B cell (primary cell): Measurements from ENCODE around the gene LIPM. TPM values are rescaled to one million over a fixed set of nuclear protein-coding genes. Genes with fewer than 3 reads are reported as not detected.

ENCODE experiments used
- ATAC-seq: fragments of 200-7000 bp; cut with Tn5 transposase; one replicate; pipeline ENCODE4 v1.10.0; 2021; ENCODE audit warnings: low read depth, mild to moderate bottlenecking, moderate number of reproducible peaks, moderate library complexity
- CTCF ChIA-PET: fragments of 350-600 bp; sonication (Branson Sonifier 250); formaldehyde crosslinking; loops from one replicate; lab custom pipeline; 2021; ENCODE audit warnings: antibody characterized with exemption, inconsistent platforms; lab: Charles Lee
- POLR2A ChIA-PET: fragments of 350-600 bp; sonication (Branson Sonifier 250); formaldehyde crosslinking; loops from one replicate; lab custom pipeline; 2021; ENCODE audit warnings: antibody characterized with exemption; lab: Charles Lee
- DNase-seq: peaks from one replicate; pipeline ENCODE4 v3.0.0; 2013
- H2AFZ ChIP-seq: 2 replicates; pipeline ENCODE4 v1.6.1; 2012; ENCODE audit warnings: mild to moderate bottlenecking, low read depth, low read length; ENCODE audit not compliant: insufficient read depth, poor library complexity, severe bottlenecking
- H3K27ac ChIP-seq, 2 donors: 1 replicate in 1 of 2; 2 replicates in 1 of 2; pipeline ENCODE4 v1.5.1; 2012 to 2013; ENCODE audit warnings: low read length in 2 of 2, mild to moderate bottlenecking in 2 of 2, moderate library complexity in 1 of 2
- H3K27me3 ChIP-seq, 4 experiments: fragments of 200-600 bp in 1 of 4; sonication (generic) in 1 of 4; replicated peaks in 1 of 4; 1 replicate in 2 of 4; 2 replicates in 2 of 4; pipeline versions ENCODE4 v1.6.1 to v1.7.0; 2013 to 2016; ENCODE audit warnings: low read length in 3 of 4, mild to moderate bottlenecking in 2 of 4, mixed read lengths in 1 of 4, moderate library complexity in 1 of 4; ENCODE audit not compliant: insufficient read depth in 4 of 4, control insufficient read depth in 3 of 4; ENCODE audit errors: control extremely low read depth in 1 of 4
- H3K36me3 ChIP-seq, 2 experiments: replicated peaks in 1 of 2; 1 replicate in 1 of 2; 2 replicates in 1 of 2; pipeline versions ENCODE4 v1.6.1 to v1.7.1; 2013; ENCODE audit warnings: low read length in 1 of 2; ENCODE audit not compliant: insufficient read depth in 2 of 2, control insufficient read depth in 1 of 2; ENCODE audit errors: control extremely low read depth in 1 of 2, extremely low read depth in 1 of 2
- H3K4me1 ChIP-seq, 2 donors: fragments of 200-600 bp in 1 of 2; sonication (generic) in 1 of 2; 1 replicate in 1 of 2; 2 replicates in 1 of 2; pipeline versions ENCODE4 v1.5.1 to v1.6.1; 2013 to 2017; ENCODE audit warnings: low read length in 2 of 2; ENCODE audit not compliant: control insufficient read depth in 2 of 2, insufficient read depth in 2 of 2
- H3K4me2 ChIP-seq: replicated peaks from 2 replicates; pipeline ENCODE3; 2012; ENCODE audit warnings: mild to moderate bottlenecking, low read depth, low read length; ENCODE audit not compliant: poor library complexity, severe bottlenecking
- H3K4me3 ChIP-seq, 5 experiments: fragments of 200-600 bp in 1 of 5; sonication (generic) in 1 of 5; 1 replicate in 3 of 5; 2 replicates in 2 of 5; pipeline versions ENCODE4 v1.5.1 to v1.7.0; 2011 to 2016; ENCODE audit warnings: low read length in 4 of 5, mild to moderate bottlenecking in 4 of 5, low read depth in 2 of 5, control low read depth in 1 of 5, moderate library complexity in 1 of 5; ENCODE audit not compliant: insufficient read depth in 1 of 5; ENCODE audit errors: control extremely low read depth in 1 of 5, extremely low read depth in 1 of 5
- H3K79me2 ChIP-seq: fragments of 200-600 bp; sonication (generic); one replicate; pipeline ENCODE4 v1.6.0; 2016; ENCODE audit warnings: low read length; ENCODE audit not compliant: control insufficient read depth, insufficient read depth
- H3K9ac ChIP-seq: fragments of 200-600 bp; sonication (generic); 2 replicates; pipeline ENCODE4 v1.6.1; 2017; ENCODE audit warnings: mild to moderate bottlenecking, low read length, moderate library complexity
- H3K9me3 ChIP-seq, 3 donors: one replicate each; pipeline versions ENCODE4 v1.6.1 to v1.7.1; 2013; ENCODE audit warnings: low read length in 2 of 3; ENCODE audit not compliant: control insufficient read depth in 2 of 3, insufficient read depth in 1 of 3; ENCODE audit errors: control extremely low read depth in 1 of 3
- H4K20me1 ChIP-seq: 2 replicates; pipeline ENCODE4 v1.6.0; 2012; ENCODE audit warnings: mild to moderate bottlenecking, low read length; ENCODE audit not compliant: insufficient read depth, control insufficient read depth, poor library complexity, severe bottlenecking
- H3K27ac Mint-ChIP-seq: one replicate; pipeline ENCODE4 v1.8.0; 2021; ENCODE audit warnings: mixed read lengths
- H3K27me3 Mint-ChIP-seq: one replicate; pipeline ENCODE4 v1.8.0; 2021; ENCODE audit warnings: mixed read lengths
- H3K4me1 Mint-ChIP-seq: one replicate; pipeline ENCODE4 v1.8.0; 2021; ENCODE audit warnings: mixed read lengths
- H3K4me3 Mint-ChIP-seq: one replicate; pipeline ENCODE4 v1.8.0; 2021; ENCODE audit warnings: mixed read lengths
- H3K9me3 Mint-ChIP-seq: one replicate; pipeline ENCODE4 v1.8.0; 2022; ENCODE audit warnings: mixed read lengths; ENCODE audit not compliant: insufficient read depth
- CTCF ChIP-seq: fragments of 200-600 bp; IDR thresholded peaks from one replicate; pipeline ENCODE4 v1.8.0; 2022; ENCODE audit warnings: antibody characterized with exemption, mild to moderate bottlenecking
- EZH2 ChIP-seq: IDR thresholded peaks from 2 replicates; pipeline ENCODE4 v1.6.1; 2012; ENCODE audit warnings: borderline replicate concordance, low read depth, mild to moderate bottlenecking, moderate library complexity, low read length; ENCODE audit not compliant: insufficient read depth, poor library complexity, severe bottlenecking
- WGBS: methylation state at CpG from one replicate; pipeline ENCODE4 v1.1.5; 2013; ENCODE audit warnings: missing lambda C conversion rate; ENCODE audit not compliant: insufficient coverage; 5-methylcytosine and 5-hydroxymethylcytosine counted together
- intact Hi-C: fragments of 100-400 bp; cut with micrococcal nuclease; formaldehyde crosslinking; loops from one replicate; pipeline ENCODE4 v1.10.0; 2022
- polyA plus RNA-seq: library from polyadenylated mRNA; depleted of rRNA; stranded (reverse); fragments of >200 nt; gene quantifications from 2 replicates; pipeline ENCODE4 v1.2.3, GENCODE V29; 2012
- total RNA-seq, 2 donors: library from RNA; stranded (reverse); fragments of 120-200 nt in 1 of 2; gene quantifications; 1 replicate in 1 of 2; 2 replicates in 1 of 2; pipeline versions ENCODE4 v1.2.3 to v1.2.4, GENCODE V29; 2013 to 2022

The LIPM gene
- total and polyA plus RNA-seq, 2 donors (not counting 1 experiment from before 2014, with no cell fraction given), result not detected

GRCh38 chr10:88840881-88841280 is 38.4 kb downstream of the LIPM start:
- POLR2A ChIA-PET, result no interaction called here
- Histone ChIP-seq H3K4me2 (no peak overlapping the region), H3K27ac (no peak overlapping the region), H3K79me2 (no peaks in the 10 kb centered on the region), H3K4me1 (no peaks in the 10 kb centered on the region), H3K36me3 (no peaks in the 10 kb centered on the region), H2AFZ (peak overlapping the region; percentile 24), H4K20me1 (no peaks in the 10 kb centered on the region), H3K4me3 (no peak overlapping the region), H3K9ac (no peak overlapping the region), H3K27me3 (no peaks in the 10 kb centered on the region), H3K9me3 (no peaks in the 10 kb centered on the region)
- ATAC-seq, result no peak
- no peak overlapping the region for H3K4me3 Mint-ChIP-seq
- no peaks in the 10 kb centered on the region for H3K9me3 Mint-ChIP-seq
- intact Hi-C loops, result no loop called here
- H3K4me1 Mint-ChIP-seq, result no peaks in the 10 kb centered on the region
- 80% methylated on average over 1 of the region's 5 CpGs for WGBS
- H3K27me3 Mint-ChIP-seq, result peaks cover 4% of the 10 kb centered on the region
- H3K27ac Mint-ChIP-seq, result no peak overlapping the region
- CTCF ChIA-PET, result interaction anchor here (1.0 to 22.4 kb wide), 3 partner anchors 22 to 92 kb away, joined by 3 to 749 read pairs (median 3); no protein-coding TSS in a partner anchor
- DNase-seq, result no peak
- TF ChIP-seq CTCF (no peak), EZH2 (no peak)

GRCh38 chr10:88841316-88842111 is 39.0 kb downstream of the LIPM start:
- no peak overlapping the region for H3K4me3 ChIP-seq
- no peak overlapping the region for H3K4me2 ChIP-seq
- H3K9me3 ChIP-seq, result no peaks in the 10 kb centered on the region
- TF ChIP-seq CTCF (no peak), EZH2 (no peak)
- H3K27ac ChIP-seq, result no peak overlapping the region
- POLR2A ChIA-PET, result no interaction called here
- ATAC-seq (no peak), DNase-seq (no peak)
- H3K4me3 Mint-ChIP-seq, result no peak overlapping the region
- no peaks in the 10 kb centered on the region for H3K36me3 ChIP-seq
- H4K20me1 ChIP-seq, result no peaks in the 10 kb centered on the region
- no peak overlapping the region for H3K27ac Mint-ChIP-seq
- H3K79me2 ChIP-seq, result no peaks in the 10 kb centered on the region
- H3K9ac ChIP-seq, result no peak overlapping the region
- no peaks in the 10 kb centered on the region for H3K9me3 Mint-ChIP-seq
- intact Hi-C loops, result no loop called here
- CTCF ChIA-PET, result interaction anchor here (1.2 to 22.4 kb wide), 2 partner anchors 31 to 91 kb away, joined by 3 to 749 read pairs; no protein-coding TSS in a partner anchor
- WGBS, result 87% methylated on average over 2 of the region's 6 CpGs
- no peaks in the 10 kb centered on the region for H3K4me1 ChIP-seq
- H2AFZ ChIP-seq, result peak overlapping the region; percentile 24
- no peaks in the 10 kb centered on the region for H3K4me1 Mint-ChIP-seq
- H3K27me3 ChIP-seq, result no peaks in the 10 kb centered on the region
- H3K27me3 Mint-ChIP-seq, result peaks cover 4% of the 10 kb centered on the region
